Glutamatergic neuron (in vitro differentiated cells): ENCODE measurements around the gene OPN1MW. TPM values are rescaled to one million over a fixed set of nuclear protein-coding genes. Genes with fewer than 3 reads are reported as not detected.
"Not testable (repeated sequence)": the region's sequence is repeated elsewhere in the genome, so short reads cannot be mapped to it uniquely, and the experiment has no call there.

Experiments
- DNase-seq: peaks from one replicate; pipeline ENCODE4 v3.0.0; 2022
- H3K27ac Mint-ChIP-seq: one replicate; pipeline ENCODE4 v1.8.0; 2020; ENCODE audit warnings: mild to moderate bottlenecking, mixed read lengths, inconsistent platforms; ENCODE audit not compliant: unreplicated experiment
- H3K27me3 Mint-ChIP-seq: one replicate; pipeline ENCODE4 v1.8.0; 2020; ENCODE audit warnings: mild to moderate bottlenecking, moderate library complexity, mixed read lengths, inconsistent platforms; ENCODE audit not compliant: unreplicated experiment
- H3K36me3 Mint-ChIP-seq: one replicate; pipeline ENCODE4 v1.8.0; 2020; ENCODE audit warnings: mild to moderate bottlenecking, mixed read lengths, inconsistent platforms; ENCODE audit not compliant: unreplicated experiment
- H3K4me1 Mint-ChIP-seq: one replicate; pipeline ENCODE4 v1.8.0; 2020; ENCODE audit warnings: mild to moderate bottlenecking, low read depth, mixed read lengths, inconsistent platforms; ENCODE audit not compliant: unreplicated experiment
- H3K4me3 Mint-ChIP-seq: one replicate; pipeline ENCODE4 v1.8.0; 2020; ENCODE audit warnings: mild to moderate bottlenecking, mixed read lengths, inconsistent platforms; ENCODE audit not compliant: unreplicated experiment
- H3K9me3 Mint-ChIP-seq: one replicate; pipeline ENCODE4 v1.8.0; 2020; ENCODE audit warnings: mild to moderate bottlenecking, moderate library complexity, mixed read lengths, inconsistent platforms; ENCODE audit not compliant: unreplicated experiment
- CTCF ChIP-seq: fragments of 200-600 bp; sonication (generic); IDR thresholded peaks from one replicate; pipeline ENCODE4 v1.5.0; 2021; ENCODE audit not compliant: partially characterized antibody, unreplicated experiment
- total RNA-seq: library from RNA; stranded (reverse); fragmentation: NEBNext Ultra II Directional; extraction: Animal tissue kit (Norgen Biotek cat#: 25700); gene quantifications from one replicate; pipeline ENCODE4 v1.2.1, GENCODE V29; 2021; ENCODE audit not compliant: unreplicated experiment

OPN1MW gene
- total RNA-seq, 1 donor from 2014 or later: 1.2 TPM

DNA sequence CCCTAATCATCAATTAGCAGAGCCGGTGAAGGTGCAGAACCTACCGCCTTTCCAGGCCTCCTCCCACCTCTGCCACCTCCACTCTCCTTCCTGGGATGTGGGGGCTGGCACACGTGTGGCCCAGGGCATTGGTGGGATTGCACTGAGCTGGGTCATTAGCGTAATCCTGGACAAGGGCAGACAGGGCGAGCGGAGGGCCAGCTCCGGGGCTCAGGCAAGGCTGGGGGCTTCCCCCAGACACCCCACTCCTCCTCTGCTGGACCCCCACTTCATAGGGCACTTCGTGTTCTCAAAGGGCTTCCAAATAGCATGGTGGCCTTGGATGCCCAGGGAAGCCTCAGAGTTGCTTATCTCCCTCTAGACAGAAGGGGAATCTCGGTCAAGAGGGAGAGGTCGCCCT lies 41.7 kb upstream of the OPN1MW start:
- H3K27me3 Mint-ChIP-seq: no peaks in the 10 kb centered on the region
- DNase-seq: no peak
- H3K4me1 Mint-ChIP-seq: peaks cover 7% of the 10 kb centered on the region
- no peaks in the 10 kb centered on the region for H3K9me3 Mint-ChIP-seq
- no peaks in the 10 kb centered on the region for H3K36me3 Mint-ChIP-seq
- no peak overlapping the region for H3K4me3 Mint-ChIP-seq
- TF ChIP-seq CTCF: no peak
- no peak overlapping the region for H3K27ac Mint-ChIP-seq

DNA sequence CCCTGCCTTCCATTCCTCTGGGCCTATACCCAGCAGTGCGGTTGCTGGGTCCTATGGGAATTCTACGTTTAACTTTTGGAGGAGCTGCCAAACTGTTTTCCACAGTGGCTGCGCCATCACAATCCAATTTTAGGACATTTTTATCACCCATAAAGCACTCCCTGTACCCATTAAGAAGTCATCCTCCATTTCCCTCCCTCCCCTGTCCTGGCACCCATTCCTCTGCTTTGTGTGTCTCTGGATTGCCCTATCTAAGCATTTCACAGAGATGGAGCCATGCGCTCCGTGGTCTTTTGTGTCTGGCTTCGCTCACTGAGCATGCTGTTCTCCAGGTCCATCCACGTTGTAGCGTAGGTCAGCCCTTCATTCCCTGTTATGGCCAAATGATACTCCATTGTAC lies 40.0 kb upstream of the OPN1MW start:
- H3K4me3 Mint-ChIP-seq: no peak overlapping the region
- no peak for DNase-seq
- no peaks in the 10 kb centered on the region for H3K36me3 Mint-ChIP-seq
- H3K27me3 Mint-ChIP-seq: no peaks in the 10 kb centered on the region
- H3K4me1 Mint-ChIP-seq: no peaks in the 10 kb centered on the region
- H3K9me3 Mint-ChIP-seq: no peaks in the 10 kb centered on the region
- no peak for TF ChIP-seq CTCF
- H3K27ac Mint-ChIP-seq: no peak overlapping the region

DNA sequence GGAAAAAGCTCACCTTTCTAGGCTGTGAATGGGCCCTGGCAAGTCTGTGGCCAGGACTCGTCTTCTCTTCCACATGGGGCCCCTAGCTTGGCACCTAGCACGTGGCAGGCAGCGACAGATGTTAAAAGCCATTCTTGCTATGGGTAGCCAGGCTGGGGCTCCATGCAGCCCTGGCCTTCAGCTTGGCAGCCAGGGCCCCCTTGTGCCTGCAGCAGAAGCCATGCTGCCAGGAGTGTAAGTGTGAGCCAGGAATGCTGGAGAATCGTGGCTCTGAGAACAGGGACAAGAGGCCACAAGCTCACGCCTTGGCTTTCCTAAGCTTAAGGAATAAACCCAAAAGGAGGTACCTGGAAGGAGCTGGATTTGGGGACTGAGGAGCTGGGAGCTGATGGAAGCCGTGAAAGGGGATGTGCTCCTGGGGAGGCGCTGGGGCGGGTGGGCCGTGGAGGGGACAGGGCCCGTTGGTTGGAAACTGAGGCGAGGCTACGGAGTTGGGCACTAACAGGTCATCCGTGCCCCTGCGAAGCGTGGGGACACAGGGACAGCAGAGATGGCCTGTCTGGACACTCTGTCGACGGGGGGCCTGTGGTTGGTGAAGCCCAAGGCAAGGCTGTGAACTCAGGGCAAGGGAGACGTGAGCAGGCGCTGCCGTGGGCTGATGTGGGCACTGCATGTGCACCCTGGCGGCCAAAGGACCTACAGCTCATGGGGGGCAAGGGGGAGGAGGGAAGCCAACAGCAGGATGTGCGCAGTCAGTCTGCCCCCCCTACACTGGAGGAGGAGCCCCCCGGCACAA lies 39.2 kb upstream of the OPN1MW start:
- H3K4me1 Mint-ChIP-seq: no peaks in the 10 kb centered on the region
- no peaks in the 10 kb centered on the region for H3K9me3 Mint-ChIP-seq
- TF ChIP-seq CTCF: no peak
- H3K27ac Mint-ChIP-seq: no peak overlapping the region
- H3K4me3 Mint-ChIP-seq: no peak overlapping the region
- DNase-seq: no peak
- H3K27me3 Mint-ChIP-seq: no peaks in the 10 kb centered on the region
- no peaks in the 10 kb centered on the region for H3K36me3 Mint-ChIP-seq

DNA sequence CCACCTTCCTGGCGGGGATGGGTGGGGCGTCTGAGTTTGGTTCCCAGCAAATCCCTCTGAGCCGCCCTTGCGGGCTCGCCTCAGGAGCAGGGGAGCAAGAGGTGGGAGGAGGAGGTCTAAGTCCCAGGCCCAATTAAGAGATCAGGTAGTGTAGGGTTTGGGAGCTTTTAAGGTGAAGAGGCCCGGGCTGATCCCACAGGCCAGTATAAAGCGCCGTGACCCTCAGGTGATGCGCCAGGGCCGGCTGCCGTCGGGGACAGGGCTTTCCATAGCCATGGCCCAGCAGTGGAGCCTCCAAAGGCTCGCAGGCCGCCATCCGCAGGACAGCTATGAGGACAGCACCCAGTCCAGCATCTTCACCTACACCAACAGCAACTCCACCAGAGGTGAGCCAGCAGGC lies 38.4 kb upstream of the OPN1MW start, which contains the start of gene OPN1LW:
TSS of gene OPN1LW (plus strand) at position 234 of the 400 bp plus-strand sequence. CDS start at position 275, 41 bp downstream.
- not testable (repeated sequence) for H3K27me3 Mint-ChIP-seq, H3K27ac Mint-ChIP-seq, H3K36me3 Mint-ChIP-seq, DNase-seq, H3K9me3 Mint-ChIP-seq, H3K4me3 Mint-ChIP-seq, H3K4me1 Mint-ChIP-seq

- DNase-seq, H3K36me3 Mint-ChIP-seq, H3K4me3 Mint-ChIP-seq, H3K27me3 Mint-ChIP-seq, H3K4me1 Mint-ChIP-seq, H3K27ac Mint-ChIP-seq, H3K9me3 Mint-ChIP-seq: not testable (repeated sequence)
Observed at GRCh38 chrX:154151030-154151429, 31.4 kb upstream of the OPN1MW start.

DNA sequence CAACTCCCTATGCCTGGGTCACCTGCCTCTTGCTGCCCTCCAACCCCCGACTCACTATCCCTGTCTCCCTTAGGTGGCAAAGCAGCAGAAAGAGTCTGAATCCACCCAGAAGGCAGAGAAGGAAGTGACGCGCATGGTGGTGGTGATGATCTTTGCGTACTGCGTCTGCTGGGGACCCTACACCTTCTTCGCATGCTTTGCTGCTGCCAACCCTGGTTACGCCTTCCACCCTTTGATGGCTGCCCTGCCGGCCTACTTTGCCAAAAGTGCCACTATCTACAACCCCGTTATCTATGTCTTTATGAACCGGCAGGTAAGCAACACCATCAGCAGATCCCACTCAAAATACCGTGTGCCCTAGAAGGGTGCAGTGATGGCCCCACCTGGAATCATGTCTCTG lies 26.2 kb upstream of the OPN1MW start:
- DNase-seq, H3K36me3 Mint-ChIP-seq, H3K27ac Mint-ChIP-seq, H3K9me3 Mint-ChIP-seq, H3K27me3 Mint-ChIP-seq, H3K4me3 Mint-ChIP-seq, H3K4me1 Mint-ChIP-seq: not testable (repeated sequence)

GRCh38 chrX:154157207-154157606 lies 25.2 kb upstream of the OPN1MW start:
- H3K4me1 Mint-ChIP-seq, H3K27ac Mint-ChIP-seq, H3K36me3 Mint-ChIP-seq, DNase-seq, H3K4me3 Mint-ChIP-seq, H3K9me3 Mint-ChIP-seq, H3K27me3 Mint-ChIP-seq: not testable (repeated sequence)

DNA sequence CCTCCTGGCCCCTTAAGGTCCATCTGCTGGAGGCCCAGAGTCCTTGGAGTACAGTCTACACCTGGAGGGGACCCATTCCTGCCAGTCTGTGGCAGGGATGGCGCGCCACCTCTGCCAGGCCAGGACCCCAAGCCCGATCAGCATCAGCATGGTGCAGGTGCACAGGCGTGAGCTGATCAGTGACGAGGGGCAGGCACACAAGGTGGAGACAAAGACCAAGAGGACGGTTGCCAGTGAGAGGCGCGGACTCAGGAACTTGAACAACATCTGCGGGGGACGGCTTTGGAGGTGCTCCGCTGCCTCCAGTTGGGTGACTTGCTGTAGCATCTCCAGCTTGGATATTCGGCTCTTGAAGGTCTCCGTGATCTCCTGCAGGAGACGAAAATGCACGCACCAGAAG lies 23.1 kb upstream of the OPN1MW start:
- H3K4me3 Mint-ChIP-seq, DNase-seq, H3K27me3 Mint-ChIP-seq, H3K27ac Mint-ChIP-seq, H3K9me3 Mint-ChIP-seq, H3K4me1 Mint-ChIP-seq, H3K36me3 Mint-ChIP-seq: not testable (repeated sequence)

DNA sequence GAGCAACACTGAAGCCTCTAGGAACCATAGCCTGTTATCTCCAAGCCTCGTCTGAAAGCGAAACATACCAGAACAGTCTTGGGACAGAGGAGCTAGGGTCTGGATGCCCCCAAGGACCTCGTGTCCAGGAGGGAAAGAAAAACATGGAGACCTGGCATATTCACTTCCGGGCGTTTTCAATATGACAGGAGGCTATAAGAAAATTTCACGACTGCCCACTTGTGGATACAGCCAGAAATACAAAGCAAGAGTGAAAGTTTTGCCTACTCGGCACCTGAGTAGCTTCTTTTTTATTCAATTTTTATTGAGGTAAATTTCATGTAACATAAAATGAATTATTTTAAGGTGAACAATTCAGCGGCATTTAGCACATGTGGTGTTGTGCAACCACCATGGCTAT lies 17.5 kb upstream of the OPN1MW start:
- H3K4me3 Mint-ChIP-seq, H3K36me3 Mint-ChIP-seq, H3K4me1 Mint-ChIP-seq, H3K27me3 Mint-ChIP-seq, H3K27ac Mint-ChIP-seq, H3K9me3 Mint-ChIP-seq, DNase-seq: not testable (repeated sequence)

- H3K36me3 Mint-ChIP-seq, H3K4me1 Mint-ChIP-seq, H3K4me3 Mint-ChIP-seq, H3K27me3 Mint-ChIP-seq, H3K9me3 Mint-ChIP-seq, DNase-seq, H3K27ac Mint-ChIP-seq: not testable (repeated sequence)
Observed at GRCh38 chrX:154168384-154168783, 14.0 kb upstream of the OPN1MW start.
